Measurements from ENCODE around the gene ADH1B.

- TF ChIP-seq CTCF (conservative IDR thresholded peaks at IDR 0.05) (no peak), EZH2 (IDR thresholded peaks at IDR 0.05; ENCODE audit: low read depth) (no peak)
These were observed 20.2 kb upstream of the ADH1B start for GRCh38 chr4:99341426-99341825.

Data from PC-9 (cell line).